Uterus (tissue), 2 donors: ENCODE measurements around the gene TMEM119.

Experiments used
- POLR2A ChIP-seq, 2 donors: fragments of 450-650 bp; IDR thresholded peaks; one replicate each; pipeline ENCODE4 v1.6.1; 2016; ENCODE audit warnings: antibody characterized with exemption in 2 of 2, mild to moderate bottlenecking in 1 of 2, moderate library complexity in 1 of 2
- TF ChIP-seq, protein P1 (sequence below), 4 experiments: fragments of 200-600 bp in 2 of 4; fragments of 450-650 bp in 2 of 4; sonication (generic) in 2 of 4; IDR thresholded peaks; one replicate each; pipeline ENCODE4 v1.5.1; 2016 to 2019; ENCODE audit warnings: antibody characterized with exemption in 4 of 4, mild to moderate bottlenecking in 2 of 4, moderate library complexity in 1 of 4

DNA sequence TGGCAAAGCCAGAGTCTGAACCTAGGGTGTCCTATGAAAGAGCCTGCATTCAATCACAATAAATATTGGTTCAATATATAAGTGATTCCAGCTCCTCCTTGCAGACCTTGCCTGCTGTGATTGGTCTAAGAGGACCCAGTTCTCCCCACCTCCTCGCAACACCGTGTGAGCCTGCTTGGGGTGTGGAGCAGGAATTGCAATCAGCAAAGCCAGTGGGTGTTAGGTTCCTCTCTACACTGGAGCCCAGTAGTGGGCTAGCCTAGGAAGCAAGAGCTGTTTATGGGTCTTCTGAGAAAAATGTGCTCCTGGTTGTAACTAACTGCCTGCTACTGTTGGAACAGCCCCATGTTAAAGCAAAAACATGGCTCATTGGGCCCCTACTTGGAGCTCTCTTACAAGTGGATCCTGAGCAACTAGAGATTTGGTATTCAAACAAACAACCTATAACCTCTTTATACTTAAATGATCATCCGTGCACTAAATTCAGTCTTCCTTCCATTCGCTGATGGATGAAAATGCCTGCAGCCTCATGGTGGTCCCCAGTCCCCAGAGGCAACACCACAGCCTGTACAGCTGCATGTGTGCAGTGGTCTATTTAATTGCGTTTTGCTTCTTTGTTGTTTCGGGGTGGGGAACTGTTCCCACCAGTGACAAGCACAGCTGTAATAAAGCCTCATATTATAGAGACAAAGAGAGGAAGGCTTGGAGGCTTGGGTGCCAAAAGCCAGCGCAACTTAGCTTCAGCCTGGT is 39.5 kb upstream of the TMEM119 start:
- TF ChIP-seq, protein P1, sequence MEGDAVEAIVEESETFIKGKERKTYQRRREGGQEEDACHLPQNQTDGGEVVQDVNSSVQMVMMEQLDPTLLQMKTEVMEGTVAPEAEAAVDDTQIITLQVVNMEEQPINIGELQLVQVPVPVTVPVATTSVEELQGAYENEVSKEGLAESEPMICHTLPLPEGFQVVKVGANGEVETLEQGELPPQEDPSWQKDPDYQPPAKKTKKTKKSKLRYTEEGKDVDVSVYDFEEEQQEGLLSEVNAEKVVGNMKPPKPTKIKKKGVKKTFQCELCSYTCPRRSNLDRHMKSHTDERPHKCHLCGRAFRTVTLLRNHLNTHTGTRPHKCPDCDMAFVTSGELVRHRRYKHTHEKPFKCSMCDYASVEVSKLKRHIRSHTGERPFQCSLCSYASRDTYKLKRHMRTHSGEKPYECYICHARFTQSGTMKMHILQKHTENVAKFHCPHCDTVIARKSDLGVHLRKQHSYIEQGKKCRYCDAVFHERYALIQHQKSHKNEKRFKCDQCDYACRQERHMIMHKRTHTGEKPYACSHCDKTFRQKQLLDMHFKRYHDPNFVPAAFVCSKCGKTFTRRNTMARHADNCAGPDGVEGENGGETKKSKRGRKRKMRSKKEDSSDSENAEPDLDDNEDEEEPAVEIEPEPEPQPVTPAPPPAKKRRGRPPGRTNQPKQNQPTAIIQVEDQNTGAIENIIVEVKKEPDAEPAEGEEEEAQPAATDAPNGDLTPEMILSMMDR (IDR thresholded peaks at IDR 0.05): no peak
- TF ChIP-seq POLR2A (IDR thresholded peaks at IDR 0.05): no peak
